ENCODE results near the gene BAZ2B. TPM values are rescaled to one million over a fixed set of nuclear protein-coding genes. Genes with fewer than 3 reads are reported as not detected.
"Not testable (repeated sequence)": the region's sequence is repeated elsewhere in the genome, so short reads cannot be mapped to it uniquely, and the experiment has no call there.

The BAZ2B gene
- polyA plus RNA-seq, 2 donors = 12.5 to 18.3 TPM

DNA sequence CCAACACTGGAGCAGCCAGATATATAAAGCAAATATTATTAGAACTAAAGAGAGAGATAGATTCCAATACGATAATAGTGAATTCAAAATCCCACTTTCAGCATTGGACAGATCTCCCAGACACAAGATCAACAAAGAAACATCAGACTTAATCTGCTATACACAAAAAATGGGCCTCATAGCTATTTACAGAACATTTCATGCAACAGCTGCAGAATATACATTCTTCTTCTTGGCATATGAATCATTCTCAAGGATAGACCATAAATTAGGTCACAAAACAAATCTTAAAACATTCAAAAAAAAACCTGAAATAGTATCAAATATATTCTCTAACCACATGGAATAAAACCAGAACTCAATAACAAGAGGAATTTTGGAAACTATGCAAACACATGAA lies 23.8 kb upstream of the BAZ2B start:
- no peak overlapping the region for H3K4me3 ChIP-seq (ENCODE audit: low read depth in 1 of 2, low read length in 2 of 2)
- H3K4me1 ChIP-seq (ENCODE audit: control insufficient read depth in 2 of 2, insufficient read depth in 2 of 2, low read length in 1 of 2) = peaks cover 0 to 4% of the 10 kb centered on the region in 2 donors
- no peak overlapping the region for H3K27ac ChIP-seq (ENCODE audit: low read depth in 2 of 2, low read length in 1 of 2)
- H3K9me3 ChIP-seq (ENCODE audit: control insufficient read depth in 2 of 2, insufficient read depth in 1 of 2, low read depth in 1 of 2, low read length in 1 of 2) = no peaks in the 10 kb centered on the region
- WGBS, 2 donors = 62 to 70% methylated on average over 1 of the region's 1 CpG
- H3K27me3 ChIP-seq (ENCODE audit: control insufficient read depth in 1 of 2, insufficient read depth in 2 of 2, low read length in 2 of 2) = no peaks in the 10 kb centered on the region
- no peaks in the 10 kb centered on the region for H3K36me3 ChIP-seq (ENCODE audit: control insufficient read depth in 2 of 2, insufficient read depth in 2 of 2, low read length in 1 of 2)

DNA sequence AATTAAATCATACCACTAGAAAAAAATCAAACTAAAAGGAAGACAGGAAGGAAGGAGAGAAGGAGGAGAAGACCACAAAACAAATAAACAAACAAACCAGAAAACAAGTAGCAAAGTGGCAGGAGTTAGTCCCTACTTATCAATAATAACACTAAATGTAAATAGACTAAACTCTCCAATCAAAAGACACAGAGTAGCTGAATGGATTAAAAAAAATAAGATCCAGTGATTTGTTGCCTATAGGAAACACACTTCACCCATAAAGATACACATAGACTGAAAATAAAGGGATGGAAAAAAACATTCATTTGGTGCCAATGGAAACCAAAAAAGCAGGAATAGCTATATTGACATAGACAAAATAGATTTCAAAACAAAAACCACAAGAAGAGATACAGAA lies 23.4 kb upstream of the BAZ2B start:
- peaks cover 0 to 4% of the 10 kb centered on the region in 2 donors for H3K4me1 ChIP-seq (ENCODE audit: control insufficient read depth in 2 of 2, insufficient read depth in 2 of 2, low read length in 1 of 2)
- no peak overlapping the region for H3K27ac ChIP-seq (ENCODE audit: low read depth in 2 of 2, low read length in 1 of 2)
- H3K9me3 ChIP-seq (ENCODE audit: control insufficient read depth in 2 of 2, insufficient read depth in 1 of 2, low read depth in 1 of 2, low read length in 1 of 2) = no peaks in the 10 kb centered on the region
- H3K4me3 ChIP-seq (ENCODE audit: low read depth in 1 of 2, low read length in 2 of 2) = no peak overlapping the region
- H3K27me3 ChIP-seq (ENCODE audit: control insufficient read depth in 1 of 2, insufficient read depth in 2 of 2, low read length in 2 of 2) = no peaks in the 10 kb centered on the region
- H3K36me3 ChIP-seq (ENCODE audit: control insufficient read depth in 2 of 2, insufficient read depth in 2 of 2, low read length in 1 of 2) = no peaks in the 10 kb centered on the region

DNA sequence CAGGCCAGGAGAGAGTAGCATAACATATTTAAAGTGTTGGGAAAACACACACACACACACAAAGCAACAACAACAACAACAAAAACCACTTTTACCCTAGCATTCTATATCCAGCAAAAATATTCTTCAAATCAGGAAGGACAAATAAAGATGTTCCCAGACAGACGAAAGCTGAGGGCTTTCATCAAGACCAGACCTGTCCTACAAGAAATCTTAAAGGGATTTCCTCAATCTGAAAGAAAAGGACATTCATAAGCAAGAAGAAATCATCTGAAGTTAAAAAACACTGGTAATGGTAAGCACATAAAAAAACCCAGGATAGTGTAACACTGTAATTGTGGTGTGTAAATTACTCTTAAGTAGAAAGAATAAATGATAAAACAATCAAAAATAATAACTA lies 22.7 kb upstream of the BAZ2B start:
- H3K4me3 ChIP-seq (ENCODE audit: low read depth in 1 of 2, low read length in 2 of 2) = no peak overlapping the region
- 51 to 63% methylated on average over 1 of the region's 1 CpG for WGBS, 2 donors
- H3K4me1 ChIP-seq (ENCODE audit: control insufficient read depth in 2 of 2, insufficient read depth in 2 of 2, low read length in 1 of 2) = peaks cover 0 to 4% of the 10 kb centered on the region in 2 donors
- H3K27ac ChIP-seq (ENCODE audit: low read depth in 2 of 2, low read length in 1 of 2) = no peak overlapping the region
- no peaks in the 10 kb centered on the region for H3K36me3 ChIP-seq (ENCODE audit: control insufficient read depth in 2 of 2, insufficient read depth in 2 of 2, low read length in 1 of 2)
- no peaks in the 10 kb centered on the region for H3K9me3 ChIP-seq (ENCODE audit: control insufficient read depth in 2 of 2, insufficient read depth in 1 of 2, low read depth in 1 of 2, low read length in 1 of 2)
- no peaks in the 10 kb centered on the region for H3K27me3 ChIP-seq (ENCODE audit: control insufficient read depth in 1 of 2, insufficient read depth in 2 of 2, low read length in 2 of 2)

DNA sequence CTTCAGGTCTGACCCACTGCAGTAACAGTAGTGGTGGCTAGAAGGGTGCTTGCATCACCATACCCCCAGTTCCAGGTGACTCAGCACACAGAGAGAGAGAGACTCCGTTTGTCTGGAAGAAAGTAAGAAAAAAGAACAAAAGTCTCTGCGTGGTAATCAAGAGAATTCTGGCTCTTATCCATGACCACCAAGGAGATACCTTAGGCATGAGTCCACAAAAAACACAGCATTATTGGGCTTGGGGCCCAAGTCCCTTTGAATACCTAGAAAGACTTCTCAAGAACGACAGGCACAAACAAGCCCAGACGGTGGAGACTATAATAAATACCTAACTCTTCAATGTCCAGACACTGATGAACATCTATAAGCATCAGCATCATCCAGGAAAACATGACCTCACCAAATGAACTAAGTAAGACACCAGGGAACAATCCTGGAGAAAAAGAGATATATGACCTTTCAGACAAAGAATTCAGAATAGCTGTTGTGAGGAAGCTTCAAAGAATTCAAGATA lies 21.7 kb upstream of the BAZ2B start:
- Histone ChIP-seq H3K9me3 (ENCODE audit: control insufficient read depth in 2 of 2, insufficient read depth in 1 of 2, low read depth in 1 of 2, low read length in 1 of 2) (no peaks in the 10 kb centered on the region), H3K27ac (ENCODE audit: low read depth in 2 of 2, low read length in 1 of 2) (no peak overlapping the region), H3K36me3 (ENCODE audit: control insufficient read depth in 2 of 2, insufficient read depth in 2 of 2, low read length in 1 of 2) (no peaks in the 10 kb centered on the region), H3K27me3 (ENCODE audit: control insufficient read depth in 1 of 2, insufficient read depth in 2 of 2, low read length in 2 of 2) (no peaks in the 10 kb centered on the region), H3K4me1 (ENCODE audit: control insufficient read depth in 2 of 2, insufficient read depth in 2 of 2, low read length in 1 of 2) (peaks cover 0 to 4% of the 10 kb centered on the region in 2 donors), H3K4me3 (ENCODE audit: low read depth in 1 of 2, low read length in 2 of 2) (no peak overlapping the region)
- WGBS, 2 donors = 52 to 72% methylated on average over 4 of the region's 4 CpGs

DNA sequence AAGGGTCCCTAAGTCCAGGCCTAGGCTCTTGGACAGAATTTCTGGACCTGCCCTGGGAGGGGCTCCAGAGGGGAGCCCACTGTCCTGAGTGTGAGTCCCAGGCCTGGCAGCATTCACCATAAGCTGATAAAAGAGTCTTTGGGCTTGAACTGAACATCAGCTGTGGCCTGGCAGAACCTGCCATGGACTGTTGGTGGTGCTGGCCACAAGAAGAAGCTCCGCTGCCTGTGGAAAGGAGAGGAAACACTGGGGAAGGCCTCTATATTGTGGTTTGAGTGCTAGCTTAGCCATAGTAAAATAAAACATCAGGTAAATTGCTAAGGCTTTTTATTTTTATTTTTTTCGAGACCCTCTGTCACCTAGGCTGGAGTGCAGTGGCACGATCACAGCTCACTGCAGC lies 20.9 kb upstream of the BAZ2B start:
- Histone ChIP-seq H3K27me3 (ENCODE audit: control insufficient read depth in 1 of 2, insufficient read depth in 2 of 2, low read length in 2 of 2) (no peaks in the 10 kb centered on the region), H3K36me3 (ENCODE audit: control insufficient read depth in 2 of 2, insufficient read depth in 2 of 2, low read length in 1 of 2) (no peaks in the 10 kb centered on the region), H3K9me3 (ENCODE audit: control insufficient read depth in 2 of 2, insufficient read depth in 1 of 2, low read depth in 1 of 2, low read length in 1 of 2) (no peaks in the 10 kb centered on the region), H3K27ac (ENCODE audit: low read depth in 2 of 2, low read length in 1 of 2) (no peak overlapping the region), H3K4me1 (ENCODE audit: control insufficient read depth in 2 of 2, insufficient read depth in 2 of 2, low read length in 1 of 2) (peaks cover 0 to 4% of the 10 kb centered on the region in 2 donors), H3K4me3 (ENCODE audit: low read depth in 1 of 2, low read length in 2 of 2) (no peak overlapping the region)
- 97 to 100% methylated on average over 3 of the region's 3 CpGs for WGBS, 2 donors

DNA sequence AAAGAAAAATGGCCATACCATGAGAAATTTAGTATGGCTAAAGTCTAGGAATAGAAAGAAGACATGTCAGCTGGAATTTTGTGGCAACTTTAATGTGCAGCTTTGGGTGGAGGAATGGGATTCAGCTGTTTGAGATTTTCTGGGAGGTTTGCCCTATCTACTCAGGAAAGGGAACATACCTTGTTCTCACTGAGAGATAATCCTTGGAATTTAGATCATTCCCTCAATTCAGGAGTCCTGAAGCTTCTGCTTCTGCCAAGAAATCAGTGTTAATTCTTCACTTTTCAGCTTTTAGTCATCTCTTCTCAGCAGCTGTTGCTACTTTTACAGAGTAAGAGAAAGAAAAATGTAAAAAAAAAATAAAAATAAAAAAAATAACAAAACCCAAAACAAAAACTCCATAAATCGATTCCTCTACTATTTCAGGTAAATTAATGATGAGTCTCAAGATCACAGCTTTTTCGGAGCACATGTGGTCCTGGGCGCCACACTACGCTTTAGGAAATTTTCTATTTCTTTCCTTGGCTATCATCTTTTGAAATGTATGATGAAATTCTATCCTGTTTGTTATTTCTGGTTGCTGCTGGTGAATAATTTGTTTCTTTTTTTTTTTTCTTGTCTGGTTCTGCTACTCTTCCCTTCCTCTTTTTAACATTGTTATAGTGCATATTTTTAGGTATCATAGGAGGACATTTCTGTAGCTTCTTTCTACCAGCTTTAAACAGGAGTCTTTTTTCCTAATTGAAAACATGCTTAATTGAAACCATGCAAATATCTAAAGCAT lies 18.9 kb upstream of the BAZ2B start:
- WGBS, 2 donors = 64 to 66% methylated on average over 4 of the region's 4 CpGs
- Histone ChIP-seq H3K4me3 (ENCODE audit: low read depth in 1 of 2, low read length in 2 of 2) (no peak overlapping the region), H3K27me3 (ENCODE audit: control insufficient read depth in 1 of 2, insufficient read depth in 2 of 2, low read length in 2 of 2) (no peaks in the 10 kb centered on the region), H3K9me3 (ENCODE audit: control insufficient read depth in 2 of 2, insufficient read depth in 1 of 2, low read depth in 1 of 2, low read length in 1 of 2) (no peaks in the 10 kb centered on the region), H3K27ac (ENCODE audit: low read depth in 2 of 2, low read length in 1 of 2) (no peak overlapping the region), H3K4me1 (ENCODE audit: control insufficient read depth in 2 of 2, insufficient read depth in 2 of 2, low read length in 1 of 2) (peaks cover 0 to 4% of the 10 kb centered on the region in 2 donors), H3K36me3 (ENCODE audit: control insufficient read depth in 2 of 2, insufficient read depth in 2 of 2, low read length in 1 of 2) (no peaks in the 10 kb centered on the region)

DNA sequence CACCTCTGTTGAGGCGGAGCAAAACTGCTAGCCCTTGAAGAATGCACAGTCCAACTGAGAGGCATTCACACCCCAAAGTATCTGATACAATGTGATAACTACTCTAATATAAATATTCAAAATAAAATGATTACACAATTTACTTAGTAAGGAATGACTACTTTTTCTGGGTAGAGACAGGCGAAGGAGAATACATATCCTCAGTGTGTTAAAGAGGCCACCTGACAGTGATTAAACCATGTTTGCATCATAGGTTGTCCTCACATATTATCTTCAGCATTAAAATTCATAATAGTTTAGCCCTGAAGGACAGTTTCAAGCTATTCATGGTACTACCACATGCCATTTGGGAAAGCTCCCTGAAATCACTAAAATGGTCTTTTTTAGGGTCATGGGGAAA lies 16.9 kb upstream of the BAZ2B start:
- Histone ChIP-seq H3K4me3 (ENCODE audit: low read depth in 1 of 2, low read length in 2 of 2) (no peak overlapping the region), H3K9me3 (ENCODE audit: control insufficient read depth in 2 of 2, insufficient read depth in 1 of 2, low read depth in 1 of 2, low read length in 1 of 2) (no peaks in the 10 kb centered on the region), H3K36me3 (ENCODE audit: control insufficient read depth in 2 of 2, insufficient read depth in 2 of 2, low read length in 1 of 2) (no peaks in the 10 kb centered on the region), H3K27me3 (ENCODE audit: control insufficient read depth in 1 of 2, insufficient read depth in 2 of 2, low read length in 2 of 2) (no peaks in the 10 kb centered on the region), H3K4me1 (ENCODE audit: control insufficient read depth in 2 of 2, insufficient read depth in 2 of 2, low read length in 1 of 2) (peaks cover 0 to 4% of the 10 kb centered on the region in 2 donors), H3K27ac (ENCODE audit: low read depth in 2 of 2, low read length in 1 of 2) (no peak overlapping the region)
- WGBS, 2 donors = 96 to 99% methylated on average over 2 of the region's 2 CpGs

DNA sequence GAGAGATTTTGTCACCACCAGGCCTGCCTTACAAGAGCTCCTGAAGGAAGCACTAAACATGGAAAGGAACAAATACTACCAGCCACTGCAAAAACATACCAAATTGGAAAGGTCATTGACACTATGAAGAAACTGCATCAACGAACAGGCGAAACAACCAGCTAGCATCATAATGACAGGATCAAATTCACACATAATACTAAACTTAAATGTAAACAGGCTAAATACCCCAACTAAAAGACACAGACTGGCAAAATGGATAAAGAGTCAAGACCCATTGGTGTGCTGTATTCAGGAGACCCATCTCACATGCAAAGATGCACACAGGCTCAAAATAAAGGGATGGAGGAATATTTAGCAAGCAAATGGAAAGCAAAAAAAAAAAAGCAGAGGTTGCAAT lies 9.3 kb upstream of the BAZ2B start:
- H3K4me1 ChIP-seq (ENCODE audit: control insufficient read depth in 2 of 2, insufficient read depth in 2 of 2, low read length in 1 of 2); H3K9me3 ChIP-seq (ENCODE audit: control insufficient read depth in 2 of 2, insufficient read depth in 1 of 2, low read depth in 1 of 2, low read length in 1 of 2); H3K27me3 ChIP-seq (ENCODE audit: control insufficient read depth in 1 of 2, insufficient read depth in 2 of 2, low read length in 2 of 2); H3K27ac ChIP-seq (ENCODE audit: low read depth in 2 of 2, low read length in 1 of 2); H3K4me3 ChIP-seq (ENCODE audit: low read depth in 1 of 2, low read length in 2 of 2); H3K36me3 ChIP-seq (ENCODE audit: control insufficient read depth in 2 of 2, insufficient read depth in 2 of 2, low read length in 1 of 2): not testable (repeated sequence)
- WGBS, 2 donors = 94 to 97% methylated on average over 2 of the region's 2 CpGs

DNA sequence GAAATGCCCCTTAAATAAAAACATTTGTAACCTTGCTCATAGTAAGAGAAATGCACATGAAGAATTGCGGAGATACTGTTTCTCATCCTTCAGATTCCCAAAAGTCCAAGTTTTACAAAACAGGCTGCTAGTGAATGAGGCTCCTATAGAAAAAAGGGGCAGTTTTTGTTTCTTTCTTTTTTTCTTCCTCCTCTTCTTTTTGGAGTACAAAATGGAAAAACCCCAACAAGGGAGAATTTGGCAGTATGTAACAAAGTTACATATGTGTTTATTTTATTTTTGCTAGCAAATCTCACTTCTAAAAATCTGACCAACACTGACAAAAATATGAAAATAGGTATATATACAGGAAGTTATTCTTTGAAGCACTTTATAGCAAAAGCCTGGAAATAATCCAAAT lies 7.1 kb upstream of the BAZ2B start:
- 97% methylated on average over 1 of the region's 1 CpG for WGBS, 2 donors

DNA sequence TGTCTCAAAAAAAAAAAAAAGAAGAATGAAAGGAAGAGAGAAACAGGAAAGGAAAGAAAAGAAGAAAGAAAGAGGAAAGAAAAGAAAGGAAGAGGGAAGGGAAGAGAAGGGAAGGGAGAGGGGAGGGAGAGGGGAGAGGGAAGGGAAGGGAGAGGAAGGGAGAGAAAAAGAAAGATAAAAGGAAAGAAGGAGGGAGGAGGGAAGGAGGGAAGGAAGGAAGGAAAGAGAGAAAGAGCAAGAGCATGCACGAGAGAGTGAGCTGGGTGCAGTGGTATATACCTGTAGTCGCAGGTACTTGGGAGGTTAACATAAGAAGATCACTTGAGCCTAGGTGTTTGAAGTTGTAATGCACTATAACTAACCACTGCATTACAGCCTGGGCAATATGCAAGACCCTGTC lies 6.6 kb upstream of the BAZ2B start:
- Histone ChIP-seq H3K4me1 (ENCODE audit: control insufficient read depth in 2 of 2, insufficient read depth in 2 of 2, low read length in 1 of 2) (no peaks in the 10 kb centered on the region), H3K36me3 (ENCODE audit: control insufficient read depth in 2 of 2, insufficient read depth in 2 of 2, low read length in 1 of 2) (no peaks in the 10 kb centered on the region), H3K9me3 (ENCODE audit: control insufficient read depth in 2 of 2, insufficient read depth in 1 of 2, low read depth in 1 of 2, low read length in 1 of 2) (no peaks in the 10 kb centered on the region), H3K27me3 (ENCODE audit: control insufficient read depth in 1 of 2, insufficient read depth in 2 of 2, low read length in 2 of 2) (no peaks in the 10 kb centered on the region), H3K4me3 (ENCODE audit: low read depth in 1 of 2, low read length in 2 of 2) (no peak overlapping the region), H3K27ac (ENCODE audit: low read depth in 2 of 2, low read length in 1 of 2) (no peak overlapping the region)
- WGBS, 2 donors = 86 to 98% methylated on average over 2 of the region's 2 CpGs

More for the DNA sequence above, 7.1 kb upstream of the BAZ2B start:
- H3K36me3 ChIP-seq (ENCODE audit: control insufficient read depth in 2 of 2, insufficient read depth in 2 of 2, low read length in 1 of 2) = no peaks in the 10 kb centered on the region
- no peak overlapping the region for H3K4me3 ChIP-seq (ENCODE audit: low read depth in 1 of 2, low read length in 2 of 2)
- H3K27ac ChIP-seq (ENCODE audit: low read depth in 2 of 2, low read length in 1 of 2) = no peak overlapping the region
- H3K4me1 ChIP-seq (ENCODE audit: control insufficient read depth in 2 of 2, insufficient read depth in 2 of 2, low read length in 1 of 2) = no peaks in the 10 kb centered on the region
- no peaks in the 10 kb centered on the region for H3K27me3 ChIP-seq (ENCODE audit: control insufficient read depth in 1 of 2, insufficient read depth in 2 of 2, low read length in 2 of 2)
- no peaks in the 10 kb centered on the region for H3K9me3 ChIP-seq (ENCODE audit: control insufficient read depth in 2 of 2, insufficient read depth in 1 of 2, low read depth in 1 of 2, low read length in 1 of 2)

Measured in esophagus (tissue), 2 donors.